Fibroblast of mammary gland (primary cell): ENCODE measurements around the gene COL13A1.

Source experiments
- DNase-seq: peaks from one replicate; pipeline ENCODE4 v3.0.0-alpha.2; 2010; ENCODE audit warnings: low read depth
- H3K4me3 ChIP-seq: 2 replicates; pipeline ENCODE4 v1.5.1; 2011; ENCODE audit warnings: low read depth, mild to moderate bottlenecking, low read length, moderate library complexity; ENCODE audit not compliant: control insufficient read depth
- CTCF ChIP-seq: conservative IDR thresholded peaks from 2 replicates; pipeline ENCODE4 v1.5.1; 2011; ENCODE audit warnings: low read depth, low read length, inconsistent platforms; ENCODE audit not compliant: control insufficient read depth, insufficient read depth

The COL13A1 gene

GRCh38 chr10:69759641-69760040 is 42.1 kb upstream of the COL13A1 start:
- no peak for DNase-seq
- TF ChIP-seq CTCF, result no peak
- no peak overlapping the region for H3K4me3 ChIP-seq

DNA sequence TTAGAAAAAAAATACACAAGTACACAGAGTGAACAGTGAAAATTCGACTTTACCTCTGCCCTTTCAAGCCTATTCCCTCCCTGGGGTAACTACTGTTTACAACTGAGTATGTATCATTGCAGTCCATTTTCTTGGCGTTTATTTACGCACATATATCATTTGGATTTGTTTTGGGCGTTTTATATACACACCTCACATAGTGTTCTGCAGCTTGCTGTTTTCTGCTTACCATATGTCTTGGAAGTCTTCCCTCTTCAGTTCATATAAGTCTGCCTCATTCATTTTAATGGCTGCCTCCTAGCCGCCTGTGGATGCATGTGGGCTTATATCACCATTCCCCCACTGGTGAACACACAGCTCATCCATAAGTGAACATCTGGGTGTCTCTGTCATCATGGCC is 41.6 kb upstream of the COL13A1 start:
- DNase-seq, result no peak
- no peak for TF ChIP-seq CTCF
- no peak overlapping the region for H3K4me3 ChIP-seq

DNA sequence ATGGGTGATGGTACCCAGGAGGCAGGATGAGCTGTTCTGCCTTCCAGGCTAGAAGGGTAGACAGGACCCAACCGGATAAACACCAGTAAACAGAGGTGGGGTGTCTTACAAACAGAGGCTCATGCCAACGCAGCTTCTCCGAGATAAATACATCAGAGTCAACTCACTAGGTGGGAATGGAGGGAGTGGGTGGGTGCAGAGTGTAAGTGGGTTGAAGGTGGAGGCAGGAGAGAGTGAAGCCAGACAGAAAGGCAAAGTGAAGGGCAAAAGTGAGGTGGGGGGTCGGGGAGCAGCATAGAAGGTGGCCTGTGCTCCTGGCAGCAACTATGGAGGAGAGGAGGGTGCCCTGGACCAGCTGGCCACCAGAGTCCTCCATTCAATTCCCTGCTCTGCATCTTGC is 40.4 kb upstream of the COL13A1 start:
- TF ChIP-seq CTCF, result no peak
- no peak overlapping the region for H3K4me3 ChIP-seq
- no peak for DNase-seq

DNA sequence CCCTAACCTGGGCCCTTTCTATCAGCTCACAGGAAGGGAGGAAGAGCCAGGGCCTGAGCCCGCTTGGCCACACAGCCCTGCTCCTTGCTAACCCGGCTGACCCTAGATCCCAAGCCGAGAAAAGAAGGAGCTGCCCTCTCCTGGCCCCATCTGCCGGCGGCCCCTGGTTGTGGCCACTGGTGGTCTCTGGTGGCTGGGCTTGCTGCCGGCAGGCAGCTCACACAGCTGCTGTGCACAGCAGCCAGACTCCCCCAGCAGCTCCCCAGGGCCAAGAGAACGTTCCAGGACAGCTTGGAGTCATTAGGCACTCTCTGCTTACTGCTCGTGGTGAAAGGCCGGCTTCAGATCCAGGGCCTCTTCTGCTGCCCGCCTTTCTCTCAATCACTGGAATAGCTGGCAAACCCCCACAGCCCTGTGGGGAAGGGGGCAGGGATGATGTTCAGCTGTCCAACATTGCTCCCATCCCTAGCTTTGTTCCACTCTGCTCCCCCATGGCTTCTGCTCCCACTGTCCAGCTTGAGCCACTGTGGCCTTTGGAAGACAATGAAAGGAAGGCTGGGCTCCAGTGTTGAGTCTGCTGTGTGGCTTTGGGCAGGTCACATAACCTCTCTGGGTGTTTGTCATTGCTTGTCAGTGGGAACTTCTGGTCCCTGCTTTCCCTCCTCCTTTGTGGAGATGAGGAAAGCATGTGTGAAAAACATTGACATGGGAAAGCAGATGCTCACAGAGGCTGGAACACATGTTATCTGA is 35.4 kb upstream of the COL13A1 start:
- H3K4me3 ChIP-seq, result no peak overlapping the region
- TF ChIP-seq CTCF, result no peak
- peak; percentile 12 for DNase-seq

- no peak overlapping the region for H3K4me3 ChIP-seq
- no peak for TF ChIP-seq CTCF
- DNase-seq, result no peak
Measured at GRCh38 chr10:69767793-69768192, 33.9 kb upstream of the COL13A1 start.

DNA sequence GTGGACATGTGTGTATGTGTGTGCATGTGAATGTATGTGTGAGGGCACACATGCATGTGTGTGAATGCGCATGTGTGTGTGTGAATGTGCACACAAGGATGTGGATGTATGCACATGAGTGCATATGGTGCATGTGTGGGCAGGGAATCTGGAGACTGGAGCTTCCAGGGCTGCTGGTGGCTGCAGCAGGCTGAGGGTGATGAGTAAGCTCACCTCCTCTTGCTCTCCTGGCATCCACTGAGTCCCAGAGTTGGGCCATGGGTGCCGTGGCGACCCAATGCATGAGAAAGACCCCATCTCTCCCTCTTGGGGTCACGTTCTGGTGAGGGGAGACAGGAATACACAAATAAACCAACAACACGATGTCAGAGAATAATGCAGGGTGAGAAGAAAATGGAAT is 33.3 kb upstream of the COL13A1 start:
- no peak overlapping the region for H3K4me3 ChIP-seq

More for the DNA sequence above, 33.3 kb upstream of the COL13A1 start:
- DNase-seq, result no peak
- no peak for TF ChIP-seq CTCF
